Lung (tissue), 12 donors: ENCODE results near the gene SGSH. TPM values are rescaled to one million over a fixed set of nuclear protein-coding genes. Genes with fewer than 3 reads are reported as not detected.

Experiments
- ATAC-seq: fragments of 200-7000 bp; cut with Tn5 transposase; one replicate; pipeline ENCODE4 v1.9.1; 2020; ENCODE audit warnings: moderate number of reproducible peaks; ENCODE audit not compliant: insufficient read depth, low FRiP score
- DNase-seq, 3 donors: peaks; one replicate each; pipeline ENCODE4 v3.0.0-alpha.2; 2013 to 2017
- H3K27ac ChIP-seq, 2 donors: one replicate each; pipeline ENCODE4 v1.5.1; 2013; ENCODE audit warnings: mild to moderate bottlenecking in 2 of 2, moderate library complexity in 2 of 2, control low read depth in 1 of 2, inconsistent platforms in 1 of 2, low read depth in 1 of 2, low read length in 1 of 2
- H3K27me3 ChIP-seq, 3 donors: one replicate each; pipeline ENCODE4 v1.5.1; 2013; ENCODE audit warnings: low read length in 2 of 3; ENCODE audit not compliant: control insufficient read depth in 3 of 3, insufficient read depth in 3 of 3
- H3K36me3 ChIP-seq, 4 donors: one replicate each; pipeline ENCODE4 v1.5.1; 2013; ENCODE audit warnings: low read length in 4 of 4, mild to moderate bottlenecking in 1 of 4, moderate library complexity in 1 of 4; ENCODE audit not compliant: control insufficient read depth in 4 of 4, insufficient read depth in 4 of 4
- H3K4me1 ChIP-seq, 5 donors: one replicate each; pipeline ENCODE4 v1.5.1; 2013; ENCODE audit warnings: low read length in 5 of 5, mild to moderate bottlenecking in 2 of 5, moderate library complexity in 1 of 5; ENCODE audit not compliant: control insufficient read depth in 5 of 5, insufficient read depth in 5 of 5
- H3K4me3 ChIP-seq: one replicate; pipeline ENCODE4 v1.5.1; 2013; ENCODE audit warnings: mild to moderate bottlenecking, control low read depth, moderate library complexity
- H3K9ac ChIP-seq, 2 donors: one replicate each; pipeline ENCODE4 v1.5.1; 2013; ENCODE audit warnings: low read length in 2 of 2, control low read depth in 1 of 2; ENCODE audit not compliant: insufficient read depth in 1 of 2
- H3K9me3 ChIP-seq, 4 donors: one replicate each; pipeline ENCODE4 v1.5.1; 2013; ENCODE audit warnings: low read length in 3 of 4, mild to moderate bottlenecking in 1 of 4, moderate library complexity in 1 of 4; ENCODE audit not compliant: control insufficient read depth in 4 of 4, insufficient read depth in 3 of 4
- WGBS, 2 donors: extraction: QIAGEN DNeasy Blood & Tissue Kit; methylation state at CpG; one replicate each; pipeline ENCODE4 v1.1.7; 2013; 5-methylcytosine and 5-hydroxymethylcytosine counted together
- polyA plus RNA-seq, 2 donors: library from polyadenylated mRNA; stranded (reverse); fragments of 200-250 nt; gene quantifications; one replicate each; pipeline ENCODE4 v1.2.1, GENCODE V29; 2013
- total RNA-seq, 2 donors: library from RNA; depleted of rRNA in 1 of 2; stranded (reverse); fragments of >200 nt in 1 of 2; gene quantifications; one replicate each; pipeline ENCODE4 v1.2.1, GENCODE V29; 2014 to 2021
- TF ChIP-seq, protein P1 (sequence below): IDR thresholded peaks from 2 replicates; pipeline ENCODE4 v1.5.1; 2012; ENCODE audit warnings: mild to moderate bottlenecking; ENCODE audit errors: control extremely low read depth, extremely low read depth
- donor health status: control.
- donor health status: control.
- donor health status: Bipolar disorder and iron deficiency.
- donor health status: healthy.
- donor health status: DM: yes; HTN: yes; CAD: no.

SGSH gene
- total and polyA plus RNA-seq, 4 donors: 27.5 to 75.1 (median 54.1) TPM

DNA sequence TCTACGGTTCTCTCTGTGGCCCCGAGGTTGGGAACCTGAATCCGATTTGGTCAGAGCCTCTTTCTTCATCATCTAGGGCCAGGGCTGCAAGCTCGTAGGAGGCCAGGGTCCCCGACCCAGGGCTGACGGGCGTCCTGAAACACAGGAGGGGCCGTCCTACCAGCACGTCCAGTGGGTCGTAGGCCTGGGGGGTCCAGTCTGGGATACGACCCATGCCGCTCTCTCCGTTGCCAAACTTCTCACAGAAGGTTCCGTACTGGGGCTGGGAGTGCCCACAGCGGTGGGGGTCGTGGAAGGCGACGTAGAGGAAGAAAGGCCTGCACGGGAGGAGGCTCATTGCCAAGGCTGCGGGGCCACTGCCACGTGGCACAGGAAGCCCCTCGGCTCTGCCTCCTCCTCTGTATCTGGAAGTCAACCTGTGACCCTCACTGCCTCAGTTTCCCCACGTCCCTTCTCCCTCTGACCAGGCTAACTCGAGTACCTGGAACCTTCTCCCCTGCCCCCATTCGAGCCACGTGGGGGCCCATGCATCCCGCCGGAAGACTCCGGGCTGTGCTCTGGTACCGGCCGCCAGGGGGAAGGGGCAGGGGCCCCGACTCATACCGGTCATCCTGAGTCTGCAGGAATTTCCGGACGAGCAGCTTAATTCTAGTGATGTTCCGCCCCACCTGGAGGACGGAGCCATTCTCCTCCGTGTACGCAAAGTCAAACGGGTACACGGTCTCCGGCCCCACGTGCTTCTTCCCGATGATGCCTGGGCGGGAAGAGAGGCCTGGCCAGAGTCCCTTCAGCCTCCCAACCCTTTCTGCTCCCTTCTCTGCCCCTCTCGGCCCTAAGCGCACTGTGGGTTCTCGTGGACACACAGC lies 5.9 kb downstream of the SGSH start:
- Histone ChIP-seq H3K9ac (no peak overlapping the region), H3K4me3 (no peak overlapping the region), H3K27ac (no peak overlapping the region), H3K27me3 (no peaks in the 10 kb centered on the region), H3K9me3 (no peaks in the 10 kb centered on the region), H3K4me1 (peaks cover 0 to 2% (median 0%) of the 10 kb centered on the region in 5 donors), H3K36me3 (peaks cover 3 to 65% (median 32%) of the 10 kb centered on the region in 4 donors)
- no peak for ATAC-seq
- 93 to 95% methylated on average over 48 of the region's 48 CpGs for WGBS, 2 donors
- DNase-seq: no peak
- TF ChIP-seq, protein P1, sequence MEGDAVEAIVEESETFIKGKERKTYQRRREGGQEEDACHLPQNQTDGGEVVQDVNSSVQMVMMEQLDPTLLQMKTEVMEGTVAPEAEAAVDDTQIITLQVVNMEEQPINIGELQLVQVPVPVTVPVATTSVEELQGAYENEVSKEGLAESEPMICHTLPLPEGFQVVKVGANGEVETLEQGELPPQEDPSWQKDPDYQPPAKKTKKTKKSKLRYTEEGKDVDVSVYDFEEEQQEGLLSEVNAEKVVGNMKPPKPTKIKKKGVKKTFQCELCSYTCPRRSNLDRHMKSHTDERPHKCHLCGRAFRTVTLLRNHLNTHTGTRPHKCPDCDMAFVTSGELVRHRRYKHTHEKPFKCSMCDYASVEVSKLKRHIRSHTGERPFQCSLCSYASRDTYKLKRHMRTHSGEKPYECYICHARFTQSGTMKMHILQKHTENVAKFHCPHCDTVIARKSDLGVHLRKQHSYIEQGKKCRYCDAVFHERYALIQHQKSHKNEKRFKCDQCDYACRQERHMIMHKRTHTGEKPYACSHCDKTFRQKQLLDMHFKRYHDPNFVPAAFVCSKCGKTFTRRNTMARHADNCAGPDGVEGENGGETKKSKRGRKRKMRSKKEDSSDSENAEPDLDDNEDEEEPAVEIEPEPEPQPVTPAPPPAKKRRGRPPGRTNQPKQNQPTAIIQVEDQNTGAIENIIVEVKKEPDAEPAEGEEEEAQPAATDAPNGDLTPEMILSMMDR: no peak

GRCh38 chr17:80213643-80213975 lies 6.5 kb downstream of the SGSH start:
- Histone ChIP-seq H3K9ac (no peak overlapping the region), H3K4me3 (no peak overlapping the region), H3K4me1 (no peaks in the 10 kb centered on the region), H3K27ac (peak overlapping the region in 1 of 2 donors; percentile 5), H3K9me3 (no peaks in the 10 kb centered on the region), H3K27me3 (no peaks in the 10 kb centered on the region), H3K36me3 (peaks cover 3 to 69% (median 33%) of the 10 kb centered on the region in 4 donors)
- ATAC-seq (no peak), DNase-seq (no peak)
- TF ChIP-seq, protein P1: no peak
- 97% methylated on average over 17 of the region's 17 CpGs for WGBS, 2 donors

DNA sequence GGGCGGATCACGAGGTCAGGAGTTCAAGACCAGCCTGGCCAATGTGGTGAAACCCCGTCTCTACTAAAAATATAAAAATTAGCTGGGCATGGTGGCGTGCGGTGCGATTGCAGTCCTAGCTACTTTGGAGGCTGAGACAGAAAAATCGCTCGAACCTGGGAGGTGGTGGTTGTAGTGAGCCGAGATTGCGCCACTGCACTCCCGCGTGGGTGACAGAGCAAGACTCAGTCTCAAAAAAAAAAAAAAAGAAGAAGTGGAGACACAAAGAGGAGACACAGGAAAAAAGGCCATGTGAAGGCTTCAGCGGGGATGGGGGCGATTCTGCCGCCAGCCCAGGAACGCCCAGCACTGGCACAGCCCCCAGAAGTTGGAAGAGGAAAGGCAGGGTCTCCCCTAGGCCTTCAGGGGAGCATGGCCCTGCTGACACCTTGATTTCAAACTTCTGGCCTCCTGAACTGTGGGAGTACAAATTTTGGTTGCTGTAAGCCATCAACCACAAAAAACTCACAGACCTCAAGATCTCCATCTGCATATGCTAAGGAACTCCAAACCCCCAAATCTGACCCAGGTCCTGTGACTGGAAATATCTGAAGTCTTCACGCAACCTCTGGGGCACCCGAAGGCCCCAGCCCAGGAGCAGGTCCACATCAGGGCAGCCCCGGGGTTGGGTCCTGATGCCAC lies 7.0 kb downstream of the SGSH start:
- 47 to 76% methylated on average over 19 of the region's 19 CpGs for WGBS, 2 donors

More for the DNA sequence above, 7.0 kb downstream of the SGSH start:
- no peak overlapping the region for H3K9ac ChIP-seq
- H3K27me3 ChIP-seq: no peaks in the 10 kb centered on the region
- TF ChIP-seq, protein P1: no peak
- DNase-seq (no peak), ATAC-seq (no peak)
- no peaks in the 10 kb centered on the region for H3K4me1 ChIP-seq
- peak overlapping the region in 1 of 2 donors; percentile 5 for H3K27ac ChIP-seq
- H3K9me3 ChIP-seq: no peaks in the 10 kb centered on the region
- H3K36me3 ChIP-seq: peaks cover 3 to 72% (median 33%) of the 10 kb centered on the region in 4 donors
- no peak overlapping the region for H3K4me3 ChIP-seq
